CD14-positive monocyte (primary cell): ENCODE data around the gene POLR1D. TPM values are rescaled to one million over a fixed set of nuclear protein-coding genes. Genes with fewer than 3 reads are reported as not detected.

Source experiments
- DNase-seq, 3 donors: peaks; one replicate each; pipeline ENCODE4 v3.0.0-alpha.2; 2011 to 2022
- H2AFZ ChIP-seq: 2 replicates; pipeline ENCODE4 v1.6.0; 2012; ENCODE audit warnings: mild to moderate bottlenecking, low read depth, low read length, inconsistent platforms; ENCODE audit not compliant: insufficient read depth, poor library complexity, severe bottlenecking
- H3K27ac ChIP-seq, 2 donors: 1 replicate in 1 of 2; 2 replicates in 1 of 2; pipeline ENCODE4 v1.5.1; 2012 to 2013; ENCODE audit warnings: low read length in 2 of 2, control low read depth in 1 of 2, inconsistent platforms in 1 of 2, low read depth in 1 of 2, mild to moderate bottlenecking in 1 of 2
- H3K27me3 ChIP-seq, 2 donors: one replicate each; pipeline versions ENCODE4 v1.6.0 to v1.6.1; 2011 to 2013; ENCODE audit warnings: low read length in 2 of 2; ENCODE audit not compliant: control insufficient read depth in 2 of 2, insufficient read depth in 2 of 2
- H3K36me3 ChIP-seq, 2 donors: replicated peaks in 1 of 2; 1 replicate in 1 of 2; 2 replicates in 1 of 2; pipeline versions ENCODE4 v1.5.1 to v1.6.1; 2012 to 2013; ENCODE audit warnings: low read length in 2 of 2, control low read depth in 1 of 2, inconsistent platforms in 1 of 2, mild to moderate bottlenecking in 1 of 2; ENCODE audit not compliant: insufficient read depth in 2 of 2, control insufficient read depth in 1 of 2
- H3K4me1 ChIP-seq, 2 donors: 1 replicate in 1 of 2; 2 replicates in 1 of 2; pipeline versions ENCODE4 v1.5.1 to v1.6.1; 2012 to 2013; ENCODE audit warnings: low read length in 2 of 2, control low read depth in 1 of 2, inconsistent platforms in 1 of 2, mild to moderate bottlenecking in 1 of 2, moderate library complexity in 1 of 2; ENCODE audit not compliant: insufficient read depth in 2 of 2, control insufficient read depth in 1 of 2
- H3K4me2 ChIP-seq: replicated peaks from 2 replicates; pipeline ENCODE3; 2012; ENCODE audit warnings: low read length, moderate library complexity, mild to moderate bottlenecking; ENCODE audit not compliant: poor library complexity, severe bottlenecking; ENCODE audit errors: extremely low read depth
- H3K4me3 ChIP-seq, 3 experiments: fragments of 200-600 bp in 1 of 3; sonication (generic) in 1 of 3; replicated peaks in 1 of 3; 1 replicate in 2 of 3; 2 replicates in 1 of 3; pipeline ENCODE4 v1.5.1; 2011 to 2013; ENCODE audit warnings: low read length in 3 of 3, mild to moderate bottlenecking in 3 of 3, control low read depth in 2 of 3, low read depth in 2 of 3, inconsistent platforms in 1 of 3, moderate library complexity in 1 of 3
- H3K79me2 ChIP-seq: 2 replicates; pipeline ENCODE4 v1.6.0; 2012; ENCODE audit warnings: mild to moderate bottlenecking, control low read depth, inconsistent platforms, low read length, moderate library complexity; ENCODE audit not compliant: insufficient read depth
- H3K9ac ChIP-seq: 2 replicates; pipeline ENCODE4 v1.6.0; 2017; ENCODE audit warnings: low read length, mild to moderate bottlenecking; ENCODE audit not compliant: insufficient read depth, poor library complexity, severe bottlenecking
- H3K9me3 ChIP-seq, 2 donors: replicated peaks in 1 of 2; 1 replicate in 1 of 2; 2 replicates in 1 of 2; pipeline versions ENCODE4 v1.5.1 to v1.6.1; 2012 to 2013; ENCODE audit warnings: low read length in 2 of 2, control low read depth in 1 of 2; ENCODE audit not compliant: control insufficient read depth in 1 of 2, insufficient read depth in 1 of 2
- H4K20me1 ChIP-seq: 2 replicates; pipeline ENCODE4 v1.6.0; 2012; ENCODE audit warnings: mild to moderate bottlenecking, low read length, control low read depth, moderate library complexity; ENCODE audit not compliant: insufficient read depth
- H3K27ac Mint-ChIP-seq, 7 donors: one replicate each; pipeline ENCODE4 v1.8.0; 2020; ENCODE audit warnings: mild to moderate bottlenecking in 7 of 7, mixed read lengths in 7 of 7, moderate library complexity in 6 of 7, inconsistent platforms in 2 of 7
- H3K27me3 Mint-ChIP-seq, 3 donors: one replicate each; pipeline ENCODE4 v1.8.0; 2021 to 2022; ENCODE audit warnings: low read depth in 3 of 3, mild to moderate bottlenecking in 3 of 3, mixed read lengths in 3 of 3, moderate library complexity in 3 of 3, inconsistent platforms in 1 of 3
- H3K36me3 Mint-ChIP-seq, 2 donors: one replicate each; pipeline ENCODE4 v1.8.0; 2020; ENCODE audit warnings: mixed read lengths in 2 of 2, inconsistent platforms in 1 of 2, mild to moderate bottlenecking in 1 of 2
- H3K4me1 Mint-ChIP-seq: one replicate; pipeline ENCODE4 v1.8.0; 2020; ENCODE audit warnings: mild to moderate bottlenecking, mixed read lengths
- H3K4me3 Mint-ChIP-seq, 2 donors: one replicate each; pipeline ENCODE4 v1.8.0; 2020; ENCODE audit warnings: mild to moderate bottlenecking in 2 of 2, mixed read lengths in 2 of 2, moderate library complexity in 1 of 2
- H3K9me3 Mint-ChIP-seq, 7 donors: one replicate each; pipeline ENCODE4 v1.8.0; 2020 to 2022; ENCODE audit warnings: mixed read lengths in 7 of 7, mild to moderate bottlenecking in 6 of 7, moderate library complexity in 6 of 7, inconsistent platforms in 2 of 7
- WGBS: methylation state at CpG from one replicate; pipeline ENCODE4 v1.1.5; 2013; ENCODE audit warnings: missing lambda C conversion rate; ENCODE audit not compliant: insufficient coverage; 5-methylcytosine and 5-hydroxymethylcytosine counted together
- intact Hi-C, 2 donors: fragments of 100-400 bp; cut with micrococcal nuclease; formaldehyde crosslinking; loops; one replicate each; pipeline versions ENCODE4 v1.15.0 to v1.15.1; 2023
- polyA plus RNA-seq, 3 donors: library from polyadenylated mRNA; depleted of rRNA in 1 of 3; unstranded in 2 of 3; stranded (reverse) in 1 of 3; fragments of 300-500 nt in 2 of 3; fragments of >200 nt in 1 of 3; fragmentation: Illumina TruSeq in 2 of 3; gene quantifications; 1 replicate in 2 of 3; 2 replicates in 1 of 3; pipeline ENCODE4 v1.2.3, GENCODE V29; 2012 to 2021
- TF ChIP-seq, protein P1 (sequence below): fragments of 200-600 bp; IDR thresholded peaks from one replicate; pipeline ENCODE4 v1.8.0; 2022; ENCODE audit warnings: antibody characterized with exemption, mild to moderate bottlenecking

POLR1D gene
- polyA plus RNA-seq, 3 donors, result 122 to 146 (median 139) TPM

DNA sequence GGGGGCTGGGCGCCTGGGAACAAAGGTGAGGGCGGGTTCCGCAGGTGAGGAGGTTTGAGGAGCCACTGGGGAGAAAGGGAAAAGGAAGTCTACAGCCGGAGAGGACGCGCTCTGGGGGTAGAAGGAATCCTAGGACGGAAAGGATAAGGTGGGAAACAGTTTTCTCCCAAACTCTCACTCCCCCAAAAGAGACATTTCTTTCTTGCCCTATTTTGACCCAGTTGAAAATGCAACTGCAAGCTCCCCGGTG lies 651 bp upstream of the POLR1D start:
- H3K27ac ChIP-seq, result peak overlapping the region; percentile 77 to 91
- peak overlapping the region; percentile 71 to 93 (median 90) for H3K4me3 ChIP-seq
- peaks cover 31 to 44% of the 10 kb centered on the region in 2 donors for H3K4me1 ChIP-seq
- WGBS, result 0% methylated on average over 1 of the region's 8 CpGs
- peaks cover 0 to 2% (median 0%) of the 10 kb centered on the region in 7 donors for H3K9me3 Mint-ChIP-seq
- H3K9ac ChIP-seq, result peak overlapping the region; percentile 85
- peak overlapping the region; percentile 91 to 93 for H3K4me3 Mint-ChIP-seq
- peak overlapping the region; percentile 80 to 94 (median 90) for H3K27ac Mint-ChIP-seq
- H3K36me3 Mint-ChIP-seq, result peaks cover 18 to 19% of the 10 kb centered on the region in 2 donors
- DNase-seq, result no peak
- no peaks in the 10 kb centered on the region for H3K9me3 ChIP-seq
- H3K27me3 Mint-ChIP-seq, result peaks cover 0 to 3% (median 0%) of the 10 kb centered on the region in 3 donors
- TF ChIP-seq, protein P1, sequence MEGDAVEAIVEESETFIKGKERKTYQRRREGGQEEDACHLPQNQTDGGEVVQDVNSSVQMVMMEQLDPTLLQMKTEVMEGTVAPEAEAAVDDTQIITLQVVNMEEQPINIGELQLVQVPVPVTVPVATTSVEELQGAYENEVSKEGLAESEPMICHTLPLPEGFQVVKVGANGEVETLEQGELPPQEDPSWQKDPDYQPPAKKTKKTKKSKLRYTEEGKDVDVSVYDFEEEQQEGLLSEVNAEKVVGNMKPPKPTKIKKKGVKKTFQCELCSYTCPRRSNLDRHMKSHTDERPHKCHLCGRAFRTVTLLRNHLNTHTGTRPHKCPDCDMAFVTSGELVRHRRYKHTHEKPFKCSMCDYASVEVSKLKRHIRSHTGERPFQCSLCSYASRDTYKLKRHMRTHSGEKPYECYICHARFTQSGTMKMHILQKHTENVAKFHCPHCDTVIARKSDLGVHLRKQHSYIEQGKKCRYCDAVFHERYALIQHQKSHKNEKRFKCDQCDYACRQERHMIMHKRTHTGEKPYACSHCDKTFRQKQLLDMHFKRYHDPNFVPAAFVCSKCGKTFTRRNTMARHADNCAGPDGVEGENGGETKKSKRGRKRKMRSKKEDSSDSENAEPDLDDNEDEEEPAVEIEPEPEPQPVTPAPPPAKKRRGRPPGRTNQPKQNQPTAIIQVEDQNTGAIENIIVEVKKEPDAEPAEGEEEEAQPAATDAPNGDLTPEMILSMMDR, result no peak
- H3K36me3 ChIP-seq, result peaks cover 2 to 17% of the 10 kb centered on the region in 2 donors
- peaks cover 63% of the 10 kb centered on the region for H3K4me1 Mint-ChIP-seq
- peaks cover 62% of the 10 kb centered on the region for H4K20me1 ChIP-seq
- peak overlapping the region; percentile 85 for H3K4me2 ChIP-seq
- peaks cover 77% of the 10 kb centered on the region for H3K79me2 ChIP-seq
- H2AFZ ChIP-seq, result peak overlapping the region; percentile 95
- H3K27me3 ChIP-seq, result no peaks in the 10 kb centered on the region
- intact Hi-C loops, result loop anchor here (10.0 kb wide), 2 partner anchors 196 to 366 kb away; partner anchors contain the start of genes GTF3A (in 1 of the 2) and RPL21 (in 1 of the 2)

- intact Hi-C loops, result loop anchor here (10.0 kb wide), 2 partner anchors 197 to 367 kb away; partner anchors contain the start of genes GTF3A (in 1 of the 2) and RPL21 (in 1 of the 2)
Measured at GRCh38 chr13:27622102-27622820, 569 bp downstream of the POLR1D start.

More at GRCh38 chr13:27622102-27622820, 569 bp downstream of the POLR1D start:
- Histone ChIP-seq H3K4me3 (peak overlapping the region; percentile 71 to 93 (median 90)), H3K27me3 (no peaks in the 10 kb centered on the region), H3K27ac (peak overlapping the region; percentile 49 to 91), H3K9ac (peak overlapping the region; percentile 85), H3K4me1 (peaks cover 31 to 44% of the 10 kb centered on the region in 2 donors), H3K36me3 (peaks cover 2 to 28% of the 10 kb centered on the region in 2 donors), H2AFZ (peak overlapping the region; percentile 95), H3K9me3 (no peaks in the 10 kb centered on the region), H4K20me1 (peaks cover 71% of the 10 kb centered on the region), H3K4me2 (peak overlapping the region; percentile 85), H3K79me2 (peaks cover 80% of the 10 kb centered on the region)
- peak overlapping the region; percentile 72 to 95 (median 92) for H3K27ac Mint-ChIP-seq
- TF ChIP-seq, protein P1, result no peak
- H3K36me3 Mint-ChIP-seq, result peaks cover 24 to 26% of the 10 kb centered on the region in 2 donors
- DNase-seq, result no peak
- peak overlapping the region; percentile 87 to 99 for H3K4me3 Mint-ChIP-seq
- peaks cover 0 to 2% (median 0%) of the 10 kb centered on the region in 7 donors for H3K9me3 Mint-ChIP-seq
- peaks cover 0 to 3% (median 0%) of the 10 kb centered on the region in 3 donors for H3K27me3 Mint-ChIP-seq
- WGBS, result under 1% methylated on average over 11 of the region's 13 CpGs
- H3K4me1 Mint-ChIP-seq, result peaks cover 65% of the 10 kb centered on the region
